Pons (tissue), 1 donor: Measurements from ENCODE around the gene ZNF345.
A peak's percentile ranks its signal among the peaks of the same experiment; 100 is the strongest.

Experiments used
- DNase-seq: peaks from one replicate; pipeline ENCODE4 v3.0.0-alpha.2; 2016; ENCODE audit warnings: low spot score

ZNF345 gene

DNA sequence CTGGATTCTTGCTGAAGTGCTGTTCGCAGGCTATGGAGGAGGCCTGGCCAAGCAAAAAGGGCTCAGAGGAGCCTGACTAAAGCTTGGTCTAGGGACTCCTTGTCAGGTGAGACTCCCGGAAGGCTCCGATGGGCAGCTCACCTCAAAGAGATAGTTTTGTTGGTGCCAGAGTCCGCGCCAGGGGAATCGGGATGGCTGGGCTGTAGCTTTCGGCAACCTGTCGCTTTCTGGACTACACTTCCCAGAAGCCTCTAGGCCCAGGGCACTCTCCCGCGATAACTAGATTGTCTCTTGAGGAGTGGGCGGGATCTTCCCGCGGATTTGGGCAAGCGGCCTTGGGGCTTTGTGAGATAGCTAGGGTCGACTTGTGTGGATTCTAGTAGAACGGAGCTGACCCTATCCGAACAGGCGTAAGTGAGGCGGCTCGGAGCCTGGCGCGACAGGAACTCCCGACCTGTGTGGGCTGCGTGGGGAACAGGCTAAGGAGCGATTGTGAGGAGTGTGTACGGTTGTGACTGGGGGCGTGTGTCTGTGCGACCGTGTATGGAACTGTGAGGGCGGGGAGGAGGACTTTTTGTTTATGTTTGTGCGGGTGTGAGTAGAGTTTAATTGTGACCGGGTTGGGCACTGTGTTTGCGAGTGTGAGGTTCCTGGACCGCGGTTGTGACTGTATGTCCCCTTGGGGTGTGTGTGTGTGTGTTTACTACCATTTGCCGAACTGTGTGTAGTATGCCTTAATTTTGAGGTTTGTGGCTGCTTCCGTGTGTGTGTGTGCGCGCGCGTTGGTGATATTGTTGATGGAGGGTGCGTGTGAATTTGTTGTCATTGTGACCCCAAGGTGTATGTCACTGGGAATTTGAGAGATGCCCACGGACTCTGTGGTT lies at the start of gene ZNF345:
Gene ZNF345, plus strand, starts transcription at position 318 of the 884 bp plus-strand sequence. CDS start 25,955 bp downstream, outside the sequence.
- DNase-seq = peak; percentile 97

DNA sequence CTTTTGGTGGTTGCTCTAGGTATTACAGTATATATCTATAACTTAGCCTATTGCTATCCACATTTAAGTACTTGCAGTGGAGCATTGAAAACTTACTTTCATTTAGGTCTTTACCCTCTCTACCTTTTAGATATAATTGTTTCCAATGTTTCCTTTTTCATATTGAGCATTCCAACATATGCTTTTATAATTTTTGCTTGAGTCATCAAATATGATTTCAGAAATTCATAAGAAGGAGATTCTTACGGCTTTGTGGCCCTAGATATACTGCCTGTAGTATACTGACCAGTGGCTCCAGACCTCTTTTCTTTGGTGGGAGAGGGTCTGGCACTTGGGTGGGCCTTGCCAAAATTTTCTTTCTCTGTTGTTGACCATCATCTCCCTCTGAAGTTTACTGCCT lies 45.3 kb upstream of the ZNF345 start:
- DNase-seq = no peak

DNA sequence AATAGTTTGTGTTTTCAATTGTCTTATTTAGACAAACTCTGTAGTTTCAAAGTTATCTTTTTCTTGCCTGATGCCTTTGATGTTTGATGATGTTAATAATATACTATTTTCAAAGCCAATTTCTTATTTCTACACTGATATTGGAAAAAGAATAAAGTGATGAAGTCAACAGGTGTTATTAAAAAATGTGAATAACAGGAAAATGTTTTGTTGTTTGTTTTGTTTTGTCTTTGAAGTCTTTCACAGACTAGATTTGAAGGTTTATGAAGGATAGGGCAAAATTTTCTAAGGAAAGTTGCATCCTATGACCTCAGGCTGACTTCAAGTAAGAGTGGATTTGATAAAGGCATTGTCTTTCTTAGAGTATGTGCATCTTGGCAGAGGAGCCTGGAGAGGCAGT lies 43.6 kb upstream of the ZNF345 start:
- no peak for DNase-seq

DNA sequence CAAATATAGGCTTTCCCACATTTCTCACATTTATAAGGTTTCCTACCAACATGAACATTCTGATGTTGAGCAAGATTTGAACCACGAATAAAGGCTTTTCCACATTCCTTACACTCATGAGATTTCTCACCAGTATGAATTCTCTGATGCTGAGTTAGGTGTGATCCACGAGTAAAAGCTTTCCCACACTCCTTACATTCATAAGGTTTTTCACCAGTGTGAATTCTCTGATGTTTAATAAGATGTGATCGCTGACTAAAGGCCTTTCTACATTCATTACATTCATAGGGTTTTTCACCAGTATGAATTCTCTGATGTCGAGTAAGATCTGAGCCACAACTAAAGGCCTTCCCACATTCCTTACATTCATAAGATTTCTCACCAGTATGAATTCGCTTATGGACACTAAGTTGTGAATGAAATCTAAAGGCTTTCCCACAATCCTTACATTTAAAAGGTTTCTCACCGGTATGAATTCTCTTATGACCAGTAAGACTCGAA lies 31.5 kb upstream of the ZNF345 start:
- no peak for DNase-seq

DNA sequence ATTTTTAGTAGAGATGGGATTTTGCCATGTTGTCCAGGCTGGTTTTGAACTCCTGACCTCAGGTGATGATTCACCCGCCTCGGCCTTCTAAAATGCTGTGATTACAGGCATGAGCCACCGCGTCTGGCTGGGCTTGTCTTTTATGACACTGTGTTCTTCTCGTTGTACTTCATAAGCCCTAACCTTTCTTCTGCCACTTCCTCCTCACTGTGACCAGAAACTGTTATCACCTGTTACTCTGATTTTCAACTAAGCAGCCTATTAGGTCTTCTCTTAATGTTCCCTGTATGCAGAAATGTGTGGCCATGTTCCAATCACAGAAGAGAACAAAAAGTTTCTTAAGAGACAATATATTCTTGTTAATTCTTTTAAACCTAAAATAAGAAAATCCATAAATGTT lies 28.9 kb upstream of the ZNF345 start:
- no peak for DNase-seq

DNA sequence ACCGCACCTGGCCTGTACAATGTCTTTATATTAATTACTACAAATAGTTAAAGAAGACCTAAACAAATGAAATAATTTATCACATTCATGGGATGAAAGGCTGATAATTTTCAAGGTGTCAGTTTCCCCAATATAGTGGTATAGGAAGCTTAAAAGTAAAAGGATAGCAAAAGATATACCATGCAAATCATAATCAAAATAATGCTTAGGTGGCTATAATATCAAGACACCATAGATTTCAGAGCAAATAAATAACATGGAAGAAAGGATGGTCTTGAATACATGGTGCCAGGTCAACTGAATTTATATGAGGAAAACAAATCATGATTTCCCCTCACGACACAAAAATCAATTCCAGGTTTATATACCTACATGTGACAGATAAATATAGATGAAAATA lies 17.2 kb upstream of the ZNF345 start:
- no peak for DNase-seq

DNA sequence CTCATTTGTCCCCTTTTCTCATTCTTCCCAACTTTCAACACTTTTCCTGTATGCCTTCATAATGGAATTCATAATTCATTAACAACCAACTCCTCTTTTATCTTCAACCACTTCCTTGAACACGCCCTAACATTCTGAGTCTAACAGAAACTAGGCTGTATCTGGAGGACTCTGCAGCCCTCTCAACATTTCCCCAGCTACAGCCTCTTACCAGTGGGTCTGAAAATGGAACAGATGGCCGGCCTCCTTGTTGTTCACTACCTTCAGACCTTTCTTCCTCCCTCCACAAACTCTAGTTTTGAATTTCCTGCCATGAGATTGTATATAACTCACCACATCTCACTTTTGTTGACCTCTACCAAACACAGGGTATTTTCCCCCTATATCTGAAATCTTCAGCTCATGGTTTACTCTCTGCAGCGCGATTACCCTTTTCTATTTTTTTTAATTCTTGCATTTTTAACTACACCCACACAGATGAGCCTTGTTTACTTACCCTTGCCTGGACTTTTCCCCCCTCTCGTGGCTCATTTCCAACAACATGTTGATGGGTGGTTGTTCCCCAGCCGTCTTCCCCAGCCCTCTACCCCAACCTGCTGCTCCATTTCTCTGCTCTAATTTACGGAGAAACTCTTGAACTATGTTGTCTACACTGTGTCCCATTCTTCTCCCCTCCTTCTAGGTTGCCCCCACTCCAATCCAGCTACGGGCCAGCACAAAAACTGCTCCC lies 13.3 kb upstream of the ZNF345 start:
- peak; percentile 4 for DNase-seq

DNA sequence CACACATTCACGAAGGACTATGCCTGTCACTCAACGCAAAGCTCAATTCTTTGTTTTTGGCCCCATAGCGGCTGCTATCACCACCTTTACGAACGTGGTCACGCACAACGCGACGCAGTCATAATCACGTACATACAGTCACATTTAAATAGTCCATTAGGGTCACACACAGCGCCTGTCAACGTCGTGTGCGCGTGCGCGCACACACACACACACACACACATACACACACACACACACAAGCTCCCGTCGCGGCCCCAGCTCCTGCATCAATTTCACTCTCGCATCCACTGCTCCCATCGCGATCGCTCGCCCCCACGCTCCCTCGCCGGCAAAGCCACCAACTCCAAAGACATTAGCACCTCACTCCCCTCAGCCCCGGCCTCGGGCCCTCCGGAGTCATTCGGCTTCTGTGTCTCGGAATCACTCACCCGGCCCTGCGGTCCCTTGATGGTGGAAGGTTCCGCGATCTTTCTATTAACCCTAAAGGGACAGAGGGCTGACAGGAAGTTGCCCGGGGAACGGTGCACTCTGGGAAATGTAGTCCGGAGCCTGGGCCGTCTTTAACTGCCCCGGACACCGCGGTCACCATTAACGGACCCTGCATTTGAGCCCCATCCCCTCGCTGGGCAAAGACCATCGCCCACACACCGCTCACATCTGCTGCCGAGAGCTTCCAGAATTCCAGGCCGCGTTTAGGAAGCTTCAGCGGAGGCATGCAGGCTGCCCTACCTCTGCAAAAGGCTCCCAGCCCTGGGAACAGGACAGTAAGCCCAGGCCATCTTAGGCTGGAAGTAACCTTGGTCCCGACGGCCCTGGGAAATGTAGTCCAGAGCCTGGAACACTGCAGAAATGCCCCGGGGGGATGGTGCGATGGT lies 12.5 kb upstream of the ZNF345 start, which contains the start of gene ZNF790:
Gene ZNF790, minus strand, starts transcription at position 482 of the 878 bp plus-strand sequence. CDS start 12,768 bp downstream, outside the sequence.
- DNase-seq = peak; percentile 89

DNA sequence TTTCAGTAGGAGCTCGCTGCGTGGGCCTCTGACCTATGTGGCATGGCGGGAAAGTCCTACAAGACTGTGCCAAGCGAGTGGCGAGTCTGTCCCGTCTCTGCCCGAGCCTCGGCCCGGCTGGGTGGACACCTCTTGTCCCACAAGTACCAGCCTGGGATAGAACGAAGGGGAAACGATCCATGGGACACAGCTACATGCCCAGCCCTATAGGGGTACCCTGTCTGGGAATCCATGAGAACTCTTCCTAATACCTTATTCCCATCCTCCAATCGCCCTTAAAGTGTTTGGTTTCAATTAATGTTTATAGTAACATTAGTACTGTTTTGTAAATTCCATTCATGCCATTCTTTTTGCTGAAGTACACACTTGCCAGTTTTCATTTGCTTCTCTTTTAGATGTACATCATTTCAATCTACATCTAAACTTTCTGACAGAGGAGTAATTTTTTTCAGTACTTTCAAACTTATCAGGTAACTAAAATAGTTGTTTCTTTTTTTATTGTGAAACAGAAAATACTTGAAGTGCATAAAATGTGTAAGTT lies 11.8 kb upstream of the ZNF345 start:
- DNase-seq = no peak

DNA sequence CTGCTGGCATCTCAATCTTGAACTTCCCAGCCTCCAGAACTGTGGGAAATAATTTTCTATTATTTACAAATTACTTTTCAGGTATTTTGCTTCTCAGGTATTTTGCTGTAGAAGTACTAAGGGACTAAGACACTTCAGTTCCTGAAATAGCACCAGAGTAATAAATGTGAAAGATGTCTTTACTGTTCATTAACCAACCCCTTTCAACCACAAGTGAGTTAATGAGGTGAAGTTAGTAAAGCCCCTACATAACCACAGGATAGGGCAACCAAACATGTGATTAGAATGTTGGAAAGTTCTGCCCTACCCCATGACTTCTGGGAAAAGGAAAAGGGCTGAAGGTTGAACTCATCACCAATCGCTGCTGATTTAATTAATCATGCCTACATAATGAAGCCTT lies 2.7 kb upstream of the ZNF345 start:
- DNase-seq = no peak

DNA sequence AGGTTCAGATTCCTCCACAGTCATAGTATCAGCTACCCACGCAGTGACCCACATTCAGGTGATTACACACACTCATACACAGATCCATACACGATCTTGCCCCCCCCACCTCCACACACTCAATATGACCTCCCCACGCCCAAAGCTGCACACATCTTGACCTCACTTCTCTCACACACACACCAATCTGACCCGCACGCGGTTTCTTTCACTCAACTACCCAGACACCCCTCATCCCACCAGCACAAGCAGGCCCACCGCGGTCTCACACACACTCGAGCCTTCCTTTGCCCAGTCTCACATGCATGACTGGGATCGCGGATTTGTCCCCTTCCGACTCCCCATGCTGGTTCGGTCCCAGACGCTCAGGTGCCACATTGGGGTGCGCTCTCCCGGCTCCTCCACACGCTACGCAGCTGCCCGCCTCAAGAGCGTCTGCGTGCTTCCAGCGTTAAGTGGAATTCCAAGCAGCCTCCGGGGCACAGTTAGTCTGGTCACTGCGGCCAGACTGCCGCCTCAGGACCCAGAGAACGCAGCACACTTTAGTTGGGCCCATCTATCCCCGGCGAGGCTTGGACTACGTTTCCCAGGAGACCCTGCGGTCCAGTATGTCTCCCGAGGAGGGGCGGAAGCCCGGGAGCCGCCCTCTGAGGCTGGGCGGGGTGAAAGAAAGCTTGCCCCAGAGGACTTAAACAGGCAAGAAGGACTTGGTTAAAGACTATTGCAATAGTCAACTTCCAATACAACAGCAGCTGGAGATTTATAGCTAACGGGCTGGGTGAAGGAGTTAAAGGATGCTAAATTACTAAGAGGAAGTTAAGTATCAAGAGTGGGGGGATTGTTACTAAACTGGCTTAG lies 746 bp upstream of the ZNF345 start:
- peak; percentile 96 for DNase-seq

DNA sequence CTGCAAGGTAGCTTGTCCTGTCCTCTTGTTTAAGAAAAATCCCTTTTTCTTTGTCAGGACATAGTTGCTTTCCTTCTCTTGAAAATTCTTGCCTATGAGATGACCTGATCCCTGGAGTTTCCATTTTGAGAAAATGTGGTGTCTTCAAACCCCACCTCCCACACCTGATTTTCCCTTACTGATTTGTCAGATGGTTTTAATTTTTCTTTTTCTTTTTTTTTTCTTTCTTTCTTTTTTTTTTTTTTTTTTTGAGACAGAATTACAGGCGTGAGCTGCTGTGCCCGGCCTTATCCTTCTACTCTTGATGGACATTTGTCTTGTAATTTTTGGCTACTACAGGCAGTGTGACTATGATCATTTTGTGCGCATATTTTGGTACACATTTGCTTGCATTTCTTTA lies 1.2 kb downstream of the ZNF345 start:
- DNase-seq = no peak

DNA sequence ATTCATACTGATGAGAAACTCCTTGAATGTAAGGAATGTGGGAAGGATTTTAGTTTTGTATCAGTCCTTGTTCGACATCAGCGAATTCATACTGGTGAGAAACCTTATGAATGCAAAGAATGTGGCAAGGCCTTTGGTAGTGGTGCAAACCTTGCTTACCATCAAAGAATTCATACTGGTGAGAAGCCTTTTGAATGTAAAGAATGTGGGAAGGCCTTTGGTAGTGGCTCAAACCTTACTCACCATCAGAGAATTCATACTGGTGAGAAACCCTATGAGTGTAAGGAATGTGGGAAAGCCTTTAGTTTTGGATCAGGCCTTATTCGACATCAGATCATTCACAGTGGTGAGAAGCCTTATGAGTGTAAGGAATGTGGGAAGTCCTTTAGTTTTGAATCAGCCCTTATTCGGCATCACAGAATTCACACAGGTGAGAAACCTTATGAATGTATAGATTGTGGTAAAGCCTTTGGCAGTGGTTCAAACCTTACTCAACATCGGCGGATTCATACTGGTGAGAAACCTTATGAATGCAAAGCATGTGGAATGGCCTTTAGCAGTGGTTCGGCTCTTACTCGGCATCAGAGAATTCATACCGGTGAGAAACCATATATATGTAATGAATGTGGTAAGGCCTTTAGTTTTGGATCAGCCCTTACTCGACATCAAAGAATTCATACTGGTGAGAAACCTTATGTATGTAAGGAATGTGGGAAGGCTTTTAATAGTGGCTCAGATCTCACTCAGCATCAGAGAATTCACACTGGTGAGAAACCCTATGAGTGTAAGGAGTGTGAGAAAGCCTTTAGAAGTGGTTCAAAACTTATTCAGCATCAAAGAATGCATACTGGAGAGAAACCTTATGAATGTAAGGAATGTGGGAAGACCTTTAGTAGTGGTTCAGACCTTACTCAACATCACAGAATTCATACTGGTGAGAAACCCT lies 26.6 kb downstream of the ZNF345 start:
- no peak for DNase-seq

DNA sequence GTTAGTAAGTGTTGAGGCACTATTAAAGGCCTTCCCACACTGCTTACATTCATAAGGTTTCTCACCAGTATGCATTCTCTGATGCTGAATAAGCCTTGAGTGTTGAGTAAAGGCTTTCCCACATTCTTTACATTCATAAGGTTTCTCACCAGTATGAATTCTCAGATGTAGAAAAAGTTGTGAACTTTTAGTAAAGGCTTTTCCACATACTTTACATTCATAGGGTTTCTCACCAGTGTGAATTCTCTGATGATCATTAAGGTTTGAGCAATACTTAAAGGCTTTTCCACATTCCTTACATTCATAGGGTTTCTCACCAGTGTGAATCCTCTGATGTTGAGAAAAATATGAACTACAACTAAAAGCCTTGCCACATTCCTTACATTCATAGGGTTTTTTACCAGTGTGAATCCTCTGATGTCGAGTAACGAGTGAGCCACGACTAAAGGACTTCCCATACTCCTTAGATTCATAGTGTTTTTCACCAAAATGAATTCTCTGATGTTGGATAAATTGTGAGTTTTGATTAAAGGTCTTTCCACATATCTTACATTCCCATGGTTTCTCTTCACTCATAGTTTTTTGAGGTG lies 41.2 kb downstream of the ZNF345 start:
- no peak for DNase-seq

DNA sequence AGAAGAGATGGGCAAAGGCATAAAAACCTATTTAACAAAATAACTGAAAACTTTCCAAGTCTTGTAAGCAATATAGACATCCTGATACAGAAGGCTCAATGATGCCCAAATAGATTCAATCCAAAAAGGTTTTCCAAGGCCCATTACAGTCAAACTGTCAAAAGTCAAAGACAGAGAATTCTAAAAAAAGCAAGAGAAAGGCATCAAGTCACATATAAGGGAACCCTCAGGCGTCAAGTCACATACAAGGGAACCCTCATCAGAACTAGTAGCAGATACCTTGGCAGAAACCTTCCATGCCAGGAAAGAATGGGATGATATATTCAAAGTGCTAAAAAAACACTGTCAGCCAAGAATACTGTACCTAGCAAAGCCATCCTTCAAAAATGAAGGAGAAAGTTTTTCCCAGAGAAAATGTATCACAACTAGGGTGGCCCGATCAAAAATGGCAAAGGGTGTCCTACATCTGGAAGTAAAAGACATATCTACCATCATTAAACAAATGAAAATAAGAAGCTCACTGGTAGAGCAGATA lies 44.2 kb downstream of the ZNF345 start:
- DNase-seq = no peak

DNA sequence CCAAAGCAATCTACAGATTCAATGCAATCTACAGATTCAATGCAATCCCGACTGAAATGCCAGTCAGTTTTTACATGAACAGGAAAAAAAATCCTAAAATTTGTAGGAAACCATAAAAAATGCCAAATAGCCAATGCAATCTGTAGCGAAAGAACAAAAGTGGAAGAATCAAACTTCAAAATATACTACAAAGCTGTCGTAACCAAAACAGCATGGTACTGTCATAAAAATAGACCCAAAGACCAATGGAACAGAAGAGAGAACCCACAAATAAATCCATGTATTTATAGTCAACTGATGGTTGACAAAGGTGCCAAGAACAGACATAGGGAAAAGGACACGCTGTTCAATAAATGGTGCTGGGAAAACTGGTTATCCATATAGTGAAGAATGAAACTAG lies 47.7 kb downstream of the ZNF345 start:
- DNase-seq = no peak

DNA sequence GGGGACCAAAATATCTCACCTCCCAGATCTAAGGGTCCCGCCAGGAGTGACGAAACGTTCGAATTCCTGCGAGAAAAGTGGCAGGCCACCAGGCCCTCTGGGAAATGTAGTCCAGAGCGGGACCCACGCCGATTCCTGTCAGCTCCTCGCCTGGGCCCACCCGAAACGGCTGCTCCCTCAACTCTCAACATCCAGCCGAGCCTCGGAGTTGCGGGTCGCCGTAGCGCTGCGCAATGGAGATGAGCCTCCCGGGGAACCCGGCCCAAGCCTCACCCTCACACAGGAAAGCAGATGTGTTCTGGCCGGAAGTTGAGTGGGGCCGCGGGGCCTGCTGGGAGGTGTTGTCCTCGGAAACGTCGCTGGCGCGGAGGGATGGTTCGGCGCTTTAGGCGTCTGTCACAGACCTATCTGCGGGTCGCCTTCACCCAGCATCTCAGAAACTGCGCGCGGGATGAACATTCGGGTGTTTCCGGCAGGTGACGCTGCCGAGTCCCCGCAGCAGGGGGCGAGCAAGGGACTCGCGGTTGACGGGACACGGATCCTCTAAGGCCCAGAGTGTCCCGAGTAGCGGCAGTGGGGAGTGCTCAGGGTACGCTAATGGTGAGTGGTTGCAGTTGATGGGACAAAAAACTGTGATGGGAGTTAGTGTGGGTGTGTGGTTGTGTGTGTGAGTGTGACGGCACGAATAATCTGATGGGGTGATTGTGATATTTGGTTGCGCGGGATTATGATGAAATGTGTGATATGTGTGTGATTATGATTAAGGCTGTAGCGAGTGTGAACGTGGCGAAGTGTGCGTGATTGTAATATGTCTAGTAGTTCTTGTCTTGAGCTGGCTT lies 65.5 kb downstream of the ZNF345 start, which contains the start of the genes ZNF568 and ZNF829:
Gene ZNF568, plus strand, starts transcription at position 341 of the 839 bp plus-strand sequence. CDS start 6,439 bp downstream, outside the sequence.
Gene ZNF829, minus strand, starts transcription at position 300 of the 839 bp plus-strand sequence. CDS start 1,124 bp downstream, outside the sequence.
- peak; percentile 81 for DNase-seq

DNA sequence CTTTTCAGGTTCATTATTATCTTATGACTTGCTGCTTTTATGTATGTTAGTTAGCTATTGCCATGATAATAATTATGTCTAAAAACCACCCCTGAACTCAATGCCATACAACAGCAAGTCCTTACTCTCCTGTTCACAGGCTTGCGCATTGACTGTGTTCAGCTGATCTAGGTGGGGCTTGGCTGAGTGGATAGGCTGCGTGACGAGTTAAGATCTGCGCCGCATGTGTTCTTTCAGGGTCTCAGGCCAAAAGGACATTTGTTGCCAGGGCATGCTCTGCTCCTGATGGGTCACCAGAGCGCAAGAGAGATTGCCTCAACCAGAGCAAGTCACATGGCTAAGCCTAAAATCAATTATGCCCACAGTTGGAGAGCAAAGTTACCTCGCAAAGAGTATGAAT lies 66.3 kb downstream of the ZNF345 start:
- DNase-seq = peak; percentile 31
